Adrenal gland (tissue), 12 donors: ENCODE results near the gene NHSL1. TPM values are rescaled to one million over a fixed set of nuclear protein-coding genes. Genes with fewer than 3 reads are reported as not detected.

Source experiments
- DNase-seq, 7 donors: peaks; one replicate each; pipeline ENCODE4 v3.0.0-alpha.2; 2019 to 2020
- H3K27ac ChIP-seq, 5 donors: fragments of 200-600 bp; sonication (generic) in 4 of 5; 1 replicate in 3 of 5; 2 replicates in 2 of 5; pipeline versions ENCODE4 v1.5.1 to v1.8.0; 2016 to 2020; ENCODE audit warnings: mild to moderate bottlenecking in 1 of 5
- H3K27me3 ChIP-seq: fragments of 200-600 bp; 2 replicates; pipeline ENCODE4 v1.8.0; 2021
- H3K36me3 ChIP-seq, 2 donors: fragments of 200-600 bp; replicated peaks in 1 of 2; 1 replicate in 1 of 2; 2 replicates in 1 of 2; pipeline versions ENCODE4 v1.5.1 to v1.8.0; 2018 to 2022
- H3K4me1 ChIP-seq, 2 donors: fragments of 200-600 bp; replicated peaks in 1 of 2; 1 replicate in 1 of 2; 2 replicates in 1 of 2; pipeline versions ENCODE4 v1.5.1 to v1.8.0; 2018 to 2021
- H3K4me3 ChIP-seq, 4 donors: fragments of 200-600 bp; sonication (generic) in 3 of 4; one replicate each; pipeline ENCODE4 v1.5.1; 2016 to 2018
- H3K9me3 ChIP-seq, 3 donors: fragments of 200-600 bp; sonication (generic) in 1 of 3; replicated peaks in 1 of 3; 1 replicate in 2 of 3; 2 replicates in 1 of 3; pipeline versions ENCODE4 v1.5.1 to v1.8.0; 2016 to 2021
- CTCF ChIP-seq, 6 experiments: fragments of 450-650 bp in 4 of 6; fragments of 200-600 bp in 2 of 6; sonication (generic) in 1 of 6; IDR thresholded peaks; 1 replicate in 5 of 6; 2 replicates in 1 of 6; pipeline versions ENCODE4 v1.5.1 to v1.8.0; 2016 to 2021; ENCODE audit warnings: antibody characterized with exemption in 6 of 6, mild to moderate bottlenecking in 2 of 6, moderate library complexity in 1 of 6
- POLR2A ChIP-seq, 2 donors: fragments of 450-650 bp; IDR thresholded peaks; one replicate each; pipeline ENCODE4 v1.6.1; 2017; ENCODE audit warnings: antibody characterized with exemption in 2 of 2, mild to moderate bottlenecking in 2 of 2, moderate library complexity in 1 of 2
- WGBS, 4 donors: extraction: QIAGEN DNeasy Blood & Tissue Kit in 2 of 4; methylation state at CpG; one replicate each; pipeline versions ENCODE4 v1.1.5 to v1.1.7; 2013 to 2017; 5-methylcytosine and 5-hydroxymethylcytosine counted together
- intact Hi-C, 2 donors: fragments of 100-400 bp; cut with DNase I; formaldehyde crosslinking; loops; one replicate each; pipeline versions ENCODE4 v1.14.1 to v1.15.0; 2022 to 2023
- polyA plus RNA-seq, 3 donors: library from polyadenylated mRNA; stranded (reverse); fragments of 200-250 nt in 2 of 3; fragments of 350-450 nt in 1 of 3; fragmentation: Illumina TruSeq in 1 of 3; extraction: RNeasy Lipid Tissue Mini Kit (QIAGEN cat#74804) in 1 of 3; gene quantifications; one replicate each; pipeline ENCODE4 v1.2.3, GENCODE V29; 2013 to 2014
- total RNA-seq, 9 donors: library from RNA; depleted of rRNA in 4 of 9; stranded (reverse); fragments of >200 nt in 4 of 9; fragments of 120-200 nt in 1 of 9; fragmentation: NEBNext Ultra II Directional in 1 of 9; extraction: Animal tissue kit (Norgen Biotek cat#: 25700) in 1 of 9; gene quantifications; one replicate each; pipeline versions ENCODE4 v1.1.0 to v1.2.4, GENCODE V29; 2013 to 2023
- donor health status: healthy with polysubstance abuse.
- donor health status: Bipolar disorder and iron deficiency.
- donor health status: DM: yes; HTN: yes; CAD: no.
- donor health status: DM: no; HTN: no; CAD: no.
- donor health status: DM: no; HTN: no; CAD: no.
- donor health status: DM: yes; HTN: yes; CAD: no.

The NHSL1 gene
- total and polyA plus RNA-seq, 12 donors, result 1.2 to 12.7 (median 5.3) TPM

GRCh38 chr6:138465007-138465645 is 34.2 kb downstream of the NHSL1 start:
- 62 to 93% (median 75%) methylated on average over 1 of the region's 1 CpG for WGBS, 4 donors
- peaks cover 0 to 5% of the 10 kb centered on the region in 2 donors for H3K36me3 ChIP-seq
- no peak for DNase-seq
- H3K4me1 ChIP-seq, result no peaks in the 10 kb centered on the region
- H3K4me3 ChIP-seq, result no peak overlapping the region
- intact Hi-C loops, result no loop called here
- no peaks in the 10 kb centered on the region for H3K9me3 ChIP-seq
- H3K27me3 ChIP-seq, result no peaks in the 10 kb centered on the region
- H3K27ac ChIP-seq, result no peak overlapping the region
- no peak for TF ChIP-seq CTCF (IDR thresholded peaks at IDR 0.05)
- no peak for TF ChIP-seq POLR2A (IDR thresholded peaks at IDR 0.05)

- intact Hi-C loops, result no loop called here
- TF ChIP-seq POLR2A (IDR thresholded peaks at IDR 0.05), result no peak
- TF ChIP-seq CTCF (IDR thresholded peaks at IDR 0.05), result no peak
- no peaks in the 10 kb centered on the region for H3K27me3 ChIP-seq
- H3K4me3 ChIP-seq, result no peak overlapping the region
- H3K9me3 ChIP-seq, result no peaks in the 10 kb centered on the region
- H3K36me3 ChIP-seq, result peaks cover 0 to 5% of the 10 kb centered on the region in 2 donors
- H3K27ac ChIP-seq, result no peak overlapping the region
- DNase-seq, result no peak
- H3K4me1 ChIP-seq, result no peaks in the 10 kb centered on the region
- 94 to 99% (median 96%) methylated on average over 19 to 20 of the region's 20 CpGs for WGBS, 4 donors
Observed at GRCh38 chr6:138464085-138464484, 35.2 kb downstream of the NHSL1 start.

- WGBS, 4 donors, result 93 to 100% (median 96%) methylated on average over 1 of the region's 1 CpG
- H3K27ac ChIP-seq, result no peak overlapping the region
- H3K4me3 ChIP-seq, result no peak overlapping the region
- TF ChIP-seq CTCF (IDR thresholded peaks at IDR 0.05) (no peak), POLR2A (IDR thresholded peaks at IDR 0.05) (no peak)
- DNase-seq, result no peak
- H3K36me3 ChIP-seq, result peaks cover 0 to 5% of the 10 kb centered on the region in 2 donors
- H3K9me3 ChIP-seq, result no peaks in the 10 kb centered on the region
- H3K27me3 ChIP-seq, result no peaks in the 10 kb centered on the region
- intact Hi-C loops, result no loop called here
- no peaks in the 10 kb centered on the region for H3K4me1 ChIP-seq
Observed at GRCh38 chr6:138461647-138462046, 37.6 kb downstream of the NHSL1 start.

- no peak for TF ChIP-seq POLR2A (IDR thresholded peaks at IDR 0.05)
- no peak for TF ChIP-seq CTCF (IDR thresholded peaks at IDR 0.05)
- H3K27ac ChIP-seq, result no peak overlapping the region
- DNase-seq, result no peak
- peaks cover 0 to 11% of the 10 kb centered on the region in 2 donors for H3K4me1 ChIP-seq
- no peaks in the 10 kb centered on the region for H3K27me3 ChIP-seq
- WGBS, 4 donors, result 55 to 65% (median 61%) methylated on average over 6 of the region's 6 CpGs
- no peaks in the 10 kb centered on the region for H3K36me3 ChIP-seq
- intact Hi-C loops, result no loop called here
- no peak overlapping the region for H3K4me3 ChIP-seq
- no peaks in the 10 kb centered on the region for H3K9me3 ChIP-seq
Observed at GRCh38 chr6:138456401-138456790, 42.9 kb downstream of the NHSL1 start.
